ENCODE results near the gene SNPH.
A peak's percentile ranks its signal among the peaks of the same experiment; 100 is the strongest.

SNPH gene

GRCh38 chr20:1304710-1305515 is 38.8 kb downstream of the SNPH start:
- H3K4me1 Mint-ChIP-seq, result peaks cover 13% of the 10 kb centered on the region
- DNase-seq, result no peak
- H3K36me3 Mint-ChIP-seq (ENCODE audit: low read depth), result no peaks in the 10 kb centered on the region
- no peak overlapping the region for H3K4me3 Mint-ChIP-seq
- no peaks in the 10 kb centered on the region for H3K9me3 Mint-ChIP-seq
- H3K27ac Mint-ChIP-seq, result no peak overlapping the region
- ATAC-seq, result no peak
- no peaks in the 10 kb centered on the region for H3K27me3 Mint-ChIP-seq

- no peak overlapping the region for H3K4me3 Mint-ChIP-seq
- ATAC-seq, result no peak
- no peaks in the 10 kb centered on the region for H3K27me3 Mint-ChIP-seq
- H3K9me3 Mint-ChIP-seq, result no peaks in the 10 kb centered on the region
- H3K36me3 Mint-ChIP-seq (ENCODE audit: low read depth), result no peaks in the 10 kb centered on the region
- no peak overlapping the region for H3K27ac Mint-ChIP-seq
- DNase-seq, result no peak
- H3K4me1 Mint-ChIP-seq, result peaks cover 7% of the 10 kb centered on the region
These were observed 39.6 kb downstream of the SNPH start for GRCh38 chr20:1305712-1306111.

- Mint-ChIP-seq H3K4me3 (no peak overlapping the region), H3K36me3 (ENCODE audit: low read depth) (no peaks in the 10 kb centered on the region), H3K9me3 (no peaks in the 10 kb centered on the region), H3K4me1 (no peaks in the 10 kb centered on the region), H3K27me3 (no peaks in the 10 kb centered on the region), H3K27ac (no peak overlapping the region)
- ATAC-seq (no peak), DNase-seq (no peak)
These were observed 40.4 kb downstream of the SNPH start for GRCh38 chr20:1306316-1307135.

- Mint-ChIP-seq H3K9me3 (no peaks in the 10 kb centered on the region), H3K27ac (no peak overlapping the region), H3K36me3 (ENCODE audit: low read depth) (no peaks in the 10 kb centered on the region), H3K4me1 (no peaks in the 10 kb centered on the region), H3K4me3 (no peak overlapping the region), H3K27me3 (no peaks in the 10 kb centered on the region)
- no peak for ATAC-seq
- DNase-seq, result no peak
These were observed 41.1 kb downstream of the SNPH start for GRCh38 chr20:1307171-1307570.

GRCh38 chr20:1307571-1307971 is 41.5 kb downstream of the SNPH start:
- H3K4me3 Mint-ChIP-seq, result no peak overlapping the region
- no peak overlapping the region for H3K27ac Mint-ChIP-seq
- no peaks in the 10 kb centered on the region for H3K9me3 Mint-ChIP-seq
- ATAC-seq, result no peak
- no peaks in the 10 kb centered on the region for H3K27me3 Mint-ChIP-seq
- no peak for DNase-seq
- no peaks in the 10 kb centered on the region for H3K4me1 Mint-ChIP-seq
- no peaks in the 10 kb centered on the region for H3K36me3 Mint-ChIP-seq (ENCODE audit: low read depth)

- DNase-seq (no peak), ATAC-seq (no peak)
- Mint-ChIP-seq H3K27me3 (no peaks in the 10 kb centered on the region), H3K36me3 (ENCODE audit: low read depth) (no peaks in the 10 kb centered on the region), H3K4me3 (no peak overlapping the region), H3K4me1 (no peaks in the 10 kb centered on the region), H3K9me3 (no peaks in the 10 kb centered on the region), H3K27ac (no peak overlapping the region)
These were observed 42.1 kb downstream of the SNPH start for GRCh38 chr20:1308067-1308701.

- no peaks in the 10 kb centered on the region for H3K9me3 Mint-ChIP-seq
- no peaks in the 10 kb centered on the region for H3K4me1 Mint-ChIP-seq
- H3K27me3 Mint-ChIP-seq, result no peaks in the 10 kb centered on the region
- H3K36me3 Mint-ChIP-seq (ENCODE audit: low read depth), result no peaks in the 10 kb centered on the region
- H3K4me3 Mint-ChIP-seq, result no peak overlapping the region
- no peak overlapping the region for H3K27ac Mint-ChIP-seq
- DNase-seq, result no peak
- no peak for ATAC-seq
These were observed 42.6 kb downstream of the SNPH start for GRCh38 chr20:1308702-1309095.

- Mint-ChIP-seq H3K27me3 (no peaks in the 10 kb centered on the region), H3K36me3 (ENCODE audit: low read depth) (no peaks in the 10 kb centered on the region), H3K4me3 (no peak overlapping the region), H3K4me1 (no peaks in the 10 kb centered on the region), H3K9me3 (no peaks in the 10 kb centered on the region), H3K27ac (no peak overlapping the region)
- ATAC-seq (no peak), DNase-seq (no peak)
These were observed 43.3 kb downstream of the SNPH start for GRCh38 chr20:1309439-1309847.

- Mint-ChIP-seq H3K4me3 (no peak overlapping the region), H3K9me3 (no peaks in the 10 kb centered on the region), H3K27me3 (no peaks in the 10 kb centered on the region), H3K36me3 (ENCODE audit: low read depth) (no peaks in the 10 kb centered on the region), H3K4me1 (no peaks in the 10 kb centered on the region), H3K27ac (no peak overlapping the region)
- no peak for DNase-seq
- ATAC-seq, result no peak
These were observed 44.0 kb downstream of the SNPH start for GRCh38 chr20:1310071-1310470.

GRCh38 chr20:1310506-1311190 is 44.6 kb downstream of the SNPH start:
- no peak overlapping the region for H3K27ac Mint-ChIP-seq
- no peak overlapping the region for H3K4me3 Mint-ChIP-seq
- ATAC-seq, result no peak

GRCh38 chr20:1312308-1312707 is 46.2 kb downstream of the SNPH start:
- Mint-ChIP-seq H3K9me3 (no peaks in the 10 kb centered on the region), H3K36me3 (ENCODE audit: low read depth) (no peaks in the 10 kb centered on the region), H3K27me3 (no peaks in the 10 kb centered on the region), H3K4me1 (no peaks in the 10 kb centered on the region), H3K27ac (no peak overlapping the region), H3K4me3 (no peak overlapping the region)
- ATAC-seq, result no peak
- no peak for DNase-seq

More at GRCh38 chr20:1310506-1311190, 44.6 kb downstream of the SNPH start:
- H3K4me1 Mint-ChIP-seq, result no peaks in the 10 kb centered on the region
- H3K36me3 Mint-ChIP-seq (ENCODE audit: low read depth), result no peaks in the 10 kb centered on the region
- no peaks in the 10 kb centered on the region for H3K27me3 Mint-ChIP-seq
- no peaks in the 10 kb centered on the region for H3K9me3 Mint-ChIP-seq
- DNase-seq, result no peak

- ATAC-seq (no peak), DNase-seq (no peak)
- H3K9me3 Mint-ChIP-seq, result no peaks in the 10 kb centered on the region
- H3K4me3 Mint-ChIP-seq, result no peak overlapping the region
- H3K4me1 Mint-ChIP-seq, result peaks cover 4% of the 10 kb centered on the region
- no peaks in the 10 kb centered on the region for H3K36me3 Mint-ChIP-seq (ENCODE audit: low read depth)
- H3K27ac Mint-ChIP-seq, result no peak overlapping the region
- no peaks in the 10 kb centered on the region for H3K27me3 Mint-ChIP-seq
These were observed 46.8 kb downstream of the SNPH start for GRCh38 chr20:1312904-1313235.

- Mint-ChIP-seq H3K27me3 (no peaks in the 10 kb centered on the region), H3K4me1 (peaks cover 8% of the 10 kb centered on the region), H3K4me3 (no peak overlapping the region), H3K27ac (no peak overlapping the region), H3K36me3 (ENCODE audit: low read depth) (no peaks in the 10 kb centered on the region), H3K9me3 (no peaks in the 10 kb centered on the region)
- ATAC-seq (peak; percentile 48), DNase-seq (peak; percentile 77)
These were observed 47.3 kb downstream of the SNPH start for GRCh38 chr20:1313236-1313964.

GRCh38 chr20:1315804-1316203 is 49.7 kb downstream of the SNPH start:
- no peaks in the 10 kb centered on the region for H3K27me3 Mint-ChIP-seq
- H3K27ac Mint-ChIP-seq, result no peak overlapping the region
- DNase-seq (no peak), ATAC-seq (no peak)
- H3K4me1 Mint-ChIP-seq, result peaks cover 8% of the 10 kb centered on the region
- H3K9me3 Mint-ChIP-seq, result no peaks in the 10 kb centered on the region
- no peaks in the 10 kb centered on the region for H3K36me3 Mint-ChIP-seq (ENCODE audit: low read depth)
- H3K4me3 Mint-ChIP-seq, result no peak overlapping the region

All from activated naive CD8-positive, alpha-beta T cell treated with anti-CD3 and anti-CD28 coated beads, Interleukin-2, amount 50 U/mL, for 24 hours (primary cell).